ENCODE data around the gene ZNF438.
"Not testable (repeated sequence)": the region's sequence is repeated elsewhere in the genome, so short reads cannot be mapped to it uniquely, and the experiment has no call there.

The ZNF438 gene

GRCh38 chr10:31051703-31052102, 20.0 kb upstream of the ZNF438 start:
- no peak for DNase-seq (ENCODE audit: low spot score)

DNA sequence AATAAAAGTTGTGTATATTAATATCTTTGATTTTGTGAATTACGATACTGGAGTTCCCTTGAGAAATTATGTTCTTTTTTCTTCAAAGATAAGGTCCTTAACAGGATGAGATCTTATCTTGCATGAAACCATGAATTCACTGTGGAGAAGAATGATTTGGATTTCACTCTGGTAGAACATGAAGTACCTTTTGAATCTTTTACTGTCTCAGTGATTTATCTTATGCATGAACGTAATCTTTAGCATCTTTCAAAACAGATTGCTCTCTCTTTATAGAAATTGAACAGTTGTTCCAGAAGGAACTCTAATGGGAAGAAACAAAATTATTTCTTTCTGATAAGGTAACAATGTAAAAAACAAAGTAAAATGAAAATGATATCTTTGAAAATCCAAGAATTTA, 11.0 kb upstream of the ZNF438 start:
- no peak for DNase-seq (ENCODE audit: low spot score)

DNA sequence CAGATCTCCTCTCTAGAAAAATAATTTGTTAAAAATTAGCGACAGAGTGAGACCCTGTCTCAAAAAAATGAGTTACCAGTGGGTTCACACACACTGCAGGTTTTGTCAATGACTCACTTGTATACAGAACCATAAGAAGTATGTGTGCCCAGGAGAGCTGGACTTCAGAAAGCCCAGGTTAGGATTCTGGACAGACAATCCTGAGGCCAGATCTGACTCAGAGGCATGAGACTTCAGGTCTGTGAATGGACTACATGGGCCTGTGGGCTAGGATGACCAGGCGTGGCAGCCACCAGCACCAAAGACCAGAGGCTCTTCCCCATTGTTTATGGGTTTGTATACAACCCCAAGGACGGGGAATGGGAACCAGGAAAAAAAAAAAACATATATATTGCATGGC, 9.3 kb upstream of the ZNF438 start:
- DNase-seq (ENCODE audit: low spot score), result no peak

- peak; percentile 23 for DNase-seq (ENCODE audit: low spot score)
These were observed 7.3 kb upstream of the ZNF438 start for GRCh38 chr10:31039006-31039405.

- DNase-seq (ENCODE audit: low spot score), result no peak
These were observed 6.1 kb upstream of the ZNF438 start for GRCh38 chr10:31037749-31038148.

GRCh38 chr10:31036209-31036608, 4.5 kb upstream of the ZNF438 start:
- no peak for DNase-seq (ENCODE audit: low spot score)

DNA sequence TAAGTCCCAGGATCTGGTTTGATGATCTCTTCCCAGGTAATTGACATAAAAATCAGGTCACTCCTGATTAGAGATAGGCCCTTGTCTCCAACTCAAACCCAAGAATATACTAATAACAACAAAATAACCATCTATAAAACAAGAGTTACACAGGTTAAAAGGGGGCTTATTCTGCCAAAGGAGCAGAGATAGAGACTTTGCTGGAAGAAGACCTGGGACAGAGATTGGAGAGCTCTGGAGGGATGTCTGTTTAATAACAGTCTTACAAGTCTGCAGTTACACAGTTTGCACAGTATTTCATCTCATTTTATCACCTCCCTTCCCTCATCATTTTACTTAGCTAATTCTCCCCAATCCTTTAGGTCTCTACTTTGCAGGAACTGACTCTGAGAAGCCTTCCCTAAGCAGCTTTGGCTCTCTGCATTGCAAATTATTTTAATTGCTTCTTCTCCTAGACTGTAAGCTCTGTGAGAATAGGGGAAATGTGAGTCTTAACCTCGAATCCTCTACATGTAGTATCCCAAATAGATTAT, 3.7 kb upstream of the ZNF438 start:
- no peak for DNase-seq (ENCODE audit: low spot score)

GRCh38 chr10:31034098-31034909, 2.6 kb upstream of the ZNF438 start:
- DNase-seq (ENCODE audit: low spot score), result no peak

DNA sequence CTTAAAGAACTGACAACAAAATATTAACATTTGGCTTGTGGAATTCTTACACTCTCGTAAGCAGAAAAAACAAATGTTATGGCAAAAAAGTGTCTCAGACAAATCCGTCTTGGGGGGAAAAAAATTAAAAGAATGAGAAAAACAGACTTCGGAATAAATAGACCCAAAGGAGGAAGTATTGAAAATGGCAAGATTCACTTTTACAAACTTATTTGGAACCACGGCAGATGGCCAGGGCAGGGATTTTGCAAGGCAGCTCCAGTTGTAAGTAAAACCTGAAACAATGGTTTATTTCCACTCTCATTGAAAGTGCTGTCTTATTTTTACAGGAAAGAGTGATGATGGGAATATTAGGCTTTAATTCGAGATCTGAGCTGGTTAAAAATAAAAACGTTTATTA, 1.5 kb upstream of the ZNF438 start:
- DNase-seq (ENCODE audit: low spot score), result no peak

- peak; percentile 90 for DNase-seq (ENCODE audit: low spot score)
These were observed 830 bp upstream of the ZNF438 start for GRCh38 chr10:31032258-31033132.

DNA sequence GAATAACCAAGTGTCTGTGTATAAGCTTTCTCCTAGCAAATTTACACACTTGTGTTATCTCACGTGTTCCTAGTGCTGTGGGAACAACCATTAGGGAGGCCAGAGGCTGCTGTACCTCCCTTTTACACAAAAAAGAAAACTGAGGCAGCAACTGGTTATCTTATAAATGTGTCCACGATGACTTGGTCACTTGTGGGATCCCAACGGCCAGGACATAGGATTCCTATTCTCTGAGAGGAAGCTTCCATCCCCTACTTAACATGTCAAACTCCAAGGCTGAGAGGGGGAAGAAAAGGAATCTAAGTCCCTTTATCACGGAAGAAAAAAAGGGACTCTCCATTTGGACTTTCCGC, 484 bp downstream of the ZNF438 start:
- no peak for DNase-seq (ENCODE audit: low spot score)

DNA sequence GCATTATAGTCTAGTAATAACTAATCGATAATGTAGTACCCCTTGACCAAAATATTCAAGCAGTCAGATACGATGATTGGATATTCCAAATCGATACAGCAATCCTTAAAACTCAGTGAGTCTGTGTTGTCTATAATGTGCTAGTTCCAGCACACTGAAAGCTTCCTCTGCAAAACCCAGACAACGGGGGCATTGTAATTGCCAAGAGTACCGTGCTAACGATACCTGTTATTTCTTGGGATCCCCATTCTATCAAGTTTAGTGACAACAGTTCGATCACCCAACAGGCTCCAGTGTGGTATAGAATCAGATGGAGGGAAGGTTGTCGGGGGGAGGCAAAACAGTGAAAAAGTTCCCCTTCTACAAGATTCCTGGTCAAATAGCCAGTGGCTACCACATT, 865 bp downstream of the ZNF438 start:
- no peak for DNase-seq (ENCODE audit: low spot score)

DNA sequence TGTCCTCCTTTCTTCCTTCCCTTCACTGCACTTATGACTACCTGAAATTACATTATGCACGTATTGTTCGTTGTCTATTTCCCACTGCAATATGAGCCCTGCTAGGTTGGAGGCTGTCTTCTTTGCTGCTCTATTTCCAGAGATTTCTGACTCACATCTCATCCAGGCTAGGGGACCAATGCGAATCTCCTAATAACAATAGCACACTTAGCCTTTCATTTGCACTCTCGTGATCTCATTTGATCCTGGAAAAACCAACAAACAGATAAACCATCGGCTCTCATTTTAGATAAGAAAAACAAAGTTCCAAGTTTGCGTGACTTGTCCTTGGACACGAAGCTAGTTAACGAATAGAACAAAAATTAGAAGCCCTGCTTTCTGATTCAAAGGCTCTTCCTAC, 1.4 kb downstream of the ZNF438 start:
- DNase-seq (ENCODE audit: low spot score), result no peak

DNA sequence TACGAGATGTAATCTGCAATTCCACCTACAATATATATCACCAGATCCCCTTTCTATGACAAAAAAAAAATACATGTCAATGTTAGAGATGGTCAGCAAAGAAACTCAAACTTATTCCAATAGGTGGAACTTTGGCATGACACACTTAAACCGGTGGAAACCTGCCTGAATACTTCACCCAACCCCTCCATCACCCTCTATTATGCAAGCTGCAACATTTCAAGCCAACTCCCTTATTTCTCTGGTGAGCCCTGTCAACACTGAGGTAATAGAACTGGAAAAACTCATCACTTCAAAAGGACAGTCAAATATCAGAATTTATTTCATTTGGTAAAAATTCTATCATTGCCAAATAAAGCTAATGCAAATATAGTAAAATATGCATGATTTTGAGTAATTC, 3.6 kb downstream of the ZNF438 start:
- no peak for DNase-seq (ENCODE audit: low spot score)

GRCh38 chr10:31026279-31026678, 5.4 kb downstream of the ZNF438 start:
- not testable (repeated sequence) for DNase-seq (ENCODE audit: low spot score)

DNA sequence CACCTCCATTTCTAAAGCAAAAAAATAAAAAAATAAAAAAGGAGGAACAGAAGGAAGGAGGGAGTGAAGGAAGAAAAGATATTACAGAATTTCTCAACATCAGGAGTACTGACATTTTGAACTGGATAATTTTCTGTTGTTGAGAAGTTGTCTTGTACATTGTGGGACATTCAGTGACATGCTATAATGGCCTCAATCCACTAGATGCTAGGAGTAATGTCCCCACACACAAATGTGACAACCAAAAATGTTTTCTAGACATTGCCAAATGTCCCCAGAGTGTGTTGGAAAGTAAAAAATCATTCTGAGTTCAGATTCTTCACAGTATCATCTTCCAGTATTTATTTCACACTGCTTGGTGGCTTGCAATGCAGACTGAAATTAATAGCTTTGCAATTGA, 6.5 kb downstream of the ZNF438 start:
- no peak for DNase-seq (ENCODE audit: low spot score)

DNA sequence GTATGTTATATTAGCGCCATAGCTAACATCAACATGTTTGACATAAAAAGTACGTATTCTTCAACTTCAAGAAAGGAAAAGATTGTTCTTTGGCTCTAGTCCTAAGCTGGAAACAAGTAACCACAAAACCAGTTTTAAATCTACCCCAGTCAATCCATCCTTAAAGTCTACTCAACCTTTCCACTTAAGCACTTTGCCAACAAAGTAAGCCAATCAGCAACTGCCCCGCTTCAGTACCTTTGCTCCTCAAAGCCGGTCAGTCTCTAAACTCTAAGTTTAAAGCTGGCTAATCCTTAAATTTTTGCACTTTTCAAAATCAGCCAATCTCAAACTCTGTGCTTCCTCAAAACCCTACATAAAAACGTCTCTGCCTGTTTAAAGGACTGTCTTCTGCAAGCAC, 8.1 kb downstream of the ZNF438 start:
- DNase-seq (ENCODE audit: low spot score), result no peak

DNA sequence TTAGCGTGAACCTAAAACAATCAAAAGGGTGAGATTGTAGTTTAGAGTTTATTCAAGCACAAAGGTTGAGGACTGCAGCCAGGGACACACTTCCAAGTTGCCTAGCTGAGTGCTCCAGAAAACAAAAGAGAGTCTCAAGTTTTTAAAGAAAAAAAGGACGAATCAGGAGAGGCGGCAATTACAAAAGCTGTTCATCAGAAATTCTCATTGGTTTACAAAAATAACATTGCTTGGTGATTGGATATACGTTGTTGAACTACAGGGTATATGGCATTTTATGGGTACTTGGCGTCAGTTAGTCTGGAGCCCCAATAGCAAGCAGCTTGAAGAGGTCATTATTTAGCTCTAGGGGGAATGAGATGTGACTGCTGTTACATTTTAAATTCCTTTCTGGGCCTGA, 11.5 kb downstream of the ZNF438 start:
- DNase-seq (ENCODE audit: low spot score), result no peak

DNA sequence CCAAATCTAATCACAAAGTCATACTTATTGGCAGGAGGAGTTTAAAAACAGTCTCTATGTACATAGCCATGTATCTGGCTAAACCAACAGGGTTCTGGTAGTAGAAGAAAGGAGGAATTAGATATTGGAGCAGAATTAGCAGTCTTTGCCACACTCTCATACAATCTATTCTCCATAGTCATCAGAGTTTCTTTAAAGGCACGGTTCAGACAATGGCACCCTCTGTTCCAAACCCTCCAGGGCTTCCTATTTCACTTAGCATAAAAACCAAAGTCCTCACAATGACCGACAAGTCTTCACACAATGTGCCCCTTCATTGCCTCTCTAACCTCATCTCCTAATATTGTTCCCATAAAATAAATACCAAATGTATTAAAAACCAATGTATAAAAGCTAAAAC, 12.7 kb downstream of the ZNF438 start:
- DNase-seq (ENCODE audit: low spot score), result no peak

DNA sequence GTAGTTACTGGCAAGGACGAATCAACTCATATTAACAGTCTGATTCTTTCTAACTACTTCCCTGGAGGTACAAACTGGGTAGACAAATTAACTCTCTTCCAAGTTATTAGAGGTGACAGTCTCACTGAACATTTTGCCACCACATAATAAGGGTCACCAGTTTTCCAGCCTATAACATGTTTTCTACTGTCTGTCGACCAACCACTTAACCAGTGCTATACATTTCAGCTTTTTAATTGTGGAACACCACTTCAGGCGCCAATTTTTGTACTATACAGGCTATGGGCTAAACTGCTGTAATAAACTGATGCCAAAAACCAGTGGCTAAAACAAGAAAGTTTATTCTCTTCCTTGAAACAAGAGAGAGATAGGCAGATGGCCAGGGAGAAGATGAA, 13.3 kb downstream of the ZNF438 start:
- DNase-seq (ENCODE audit: low spot score), result no peak

DNA sequence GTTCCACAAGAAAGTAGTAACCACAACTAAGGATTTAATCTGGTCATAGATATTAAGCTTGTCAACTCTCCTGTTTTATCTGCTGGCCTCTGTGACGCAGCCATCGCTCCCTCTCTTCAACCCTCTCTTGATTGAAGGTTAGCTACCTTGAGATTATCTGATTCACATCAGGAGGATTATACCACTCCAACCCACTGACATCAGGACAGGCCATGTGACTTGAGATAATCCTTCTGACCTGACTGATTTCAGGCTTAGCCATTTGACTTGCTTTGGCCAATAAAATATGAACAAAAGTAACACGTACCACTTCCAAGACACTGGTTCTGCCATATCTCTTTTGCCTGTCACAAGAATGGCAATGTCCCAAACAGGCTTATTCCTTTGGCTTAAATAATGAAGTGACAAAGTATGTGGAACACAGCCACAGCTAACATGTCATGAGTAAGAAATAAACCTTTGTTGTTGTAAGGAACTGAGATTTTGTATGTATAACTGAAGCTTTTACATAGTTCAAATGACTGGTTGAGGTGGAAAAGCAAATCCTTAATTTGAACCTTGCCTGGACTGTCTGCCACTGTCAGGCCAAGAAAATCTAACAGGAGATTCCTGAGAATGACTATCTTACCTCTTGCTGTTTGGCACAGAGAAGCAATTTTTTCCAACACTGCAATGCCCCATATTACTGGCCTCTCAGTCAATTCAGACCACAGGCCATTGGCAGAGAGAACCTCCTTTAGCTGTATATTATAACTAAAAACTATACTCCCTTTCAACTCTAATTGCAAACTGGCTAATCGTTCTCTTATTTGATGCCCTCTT, 13.9 kb downstream of the ZNF438 start:
- DNase-seq (ENCODE audit: low spot score), result no peak

DNA sequence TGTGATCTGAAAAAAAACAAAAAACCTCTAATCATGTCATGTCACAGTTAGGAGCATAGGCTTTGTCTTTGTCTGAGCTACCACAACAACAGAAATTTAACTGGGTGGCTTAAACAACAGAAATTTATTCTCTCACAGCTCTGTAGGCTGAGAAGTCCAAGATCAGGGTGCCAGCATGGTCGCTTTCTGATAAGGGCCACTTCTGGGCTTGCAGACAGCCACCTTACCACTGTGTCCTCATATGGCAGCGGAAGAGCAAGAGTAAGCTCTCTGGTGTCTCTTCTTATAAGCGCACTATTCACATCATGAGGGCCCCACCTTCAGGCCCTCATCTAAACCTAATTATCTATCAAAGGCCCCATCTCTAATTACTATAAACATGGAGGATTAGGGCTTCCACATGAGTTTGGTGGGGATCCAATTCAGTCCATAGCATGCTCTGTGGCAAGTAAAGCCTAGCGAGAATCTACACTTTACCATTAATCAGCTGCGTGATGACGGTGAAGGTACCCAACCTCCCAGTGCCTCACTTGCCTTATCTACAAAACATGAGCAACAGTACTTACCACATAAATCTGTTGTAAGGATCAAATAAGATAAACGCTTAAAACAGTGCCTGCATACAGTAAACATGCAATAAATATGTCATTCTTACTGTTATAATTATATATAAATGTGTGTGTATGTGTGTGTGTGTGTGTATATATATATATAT, 17.3 kb downstream of the ZNF438 start:
- DNase-seq (ENCODE audit: low spot score), result no peak
